Kidney (tissue), 14 donors: ENCODE results near the gene IGF1R. TPM values are rescaled to one million over a fixed set of nuclear protein-coding genes. Genes with fewer than 3 reads are reported as not detected.

ENCODE experiments used
- DNase-seq, 5 donors: peaks; one replicate each; pipeline ENCODE4 v3.0.0-alpha.2; 2013 to 2020
- FAIRE-seq: peaks from 2 replicates; lab custom pipeline; 2012; peaks lifted over from hg19 to GRCh38; lab: Jason Lieb, UNC
- H3K27ac ChIP-seq, 2 donors: one replicate each; pipeline ENCODE4 v1.7.0; 2013; ENCODE audit warnings: low read depth in 2 of 2, low read length in 2 of 2, inconsistent platforms in 1 of 2
- H3K27me3 ChIP-seq: one replicate; pipeline ENCODE4 v1.7.1; 2013; ENCODE audit warnings: low read length, inconsistent platforms; ENCODE audit not compliant: control insufficient read depth, insufficient read depth
- H3K36me3 ChIP-seq, 3 donors: one replicate each; pipeline versions ENCODE4 v1.7.0 to v1.7.1; 2013; ENCODE audit warnings: low read length in 3 of 3, control low read depth in 1 of 3, inconsistent platforms in 1 of 3; ENCODE audit not compliant: insufficient read depth in 3 of 3, control insufficient read depth in 2 of 3
- H3K4me1 ChIP-seq, 3 donors: one replicate each; pipeline versions ENCODE4 v1.7.0 to v1.7.1; 2013; ENCODE audit warnings: low read length in 3 of 3, inconsistent platforms in 1 of 3, low read depth in 1 of 3; ENCODE audit not compliant: control insufficient read depth in 2 of 3, insufficient read depth in 2 of 3
- H3K4me3 ChIP-seq, 3 donors: one replicate each; pipeline versions ENCODE4 v1.7.0 to v1.8.1; 2013; ENCODE audit warnings: low read length in 3 of 3, control low read depth in 1 of 3, inconsistent platforms in 1 of 3
- H3K9ac ChIP-seq, 3 donors: one replicate each; pipeline versions ENCODE4 v1.7.0 to v1.7.1; 2013; ENCODE audit warnings: low read length in 3 of 3, control low read depth in 1 of 3, inconsistent platforms in 1 of 3
- H3K9me3 ChIP-seq, 3 donors: one replicate each; pipeline versions ENCODE4 v1.7.0 to v1.7.1; 2013; ENCODE audit warnings: low read length in 3 of 3, control low read depth in 1 of 3, inconsistent platforms in 1 of 3; ENCODE audit not compliant: control insufficient read depth in 2 of 3, insufficient read depth in 1 of 3
- intact Hi-C: fragments of 100-400 bp; cut with DNase I; formaldehyde crosslinking; loops from one replicate; pipeline ENCODE4 v1.11.1; 2022
- polyA plus RNA-seq: library from polyadenylated mRNA; stranded (reverse); fragments of 350-450 nt; fragmentation: Illumina TruSeq; extraction: RNeasy Lipid Tissue Mini Kit (QIAGEN cat#74804); gene quantifications from one replicate; pipeline ENCODE4 v1.2.3, GENCODE V29; 2014; ENCODE audit warnings: low read depth, low replicate concordance; ENCODE audit not compliant: insufficient read depth
- total RNA-seq: library from RNA; stranded (reverse); fragmentation: NEBNext Ultra II Directional; extraction: Animal tissue kit (Norgen Biotek cat#: 25700); gene quantifications from one replicate; pipeline ENCODE4 v1.2.1, GENCODE V29; 2021
- TF ChIP-seq, protein P1 (sequence below): IDR thresholded peaks from 3 replicates; pipeline ENCODE4 v1.5.1; 2012; ENCODE audit warnings: mild to moderate bottlenecking, moderate library complexity, borderline replicate concordance; ENCODE audit not compliant: insufficient read depth; ENCODE audit errors: extremely low read depth
- donor health status: control.
- donor health status: control.
- donor health status: control.
- donor health status: control.
- donor health status: control.
- donor health status: DM: yes; HTN: yes; CAD: no.
- donor health status: Normal renal cell carcinoma (clear cell type).

IGF1R gene
- total and polyA plus RNA-seq, 2 donors from 2014 or later, result 6.5 to 73.2 TPM

DNA sequence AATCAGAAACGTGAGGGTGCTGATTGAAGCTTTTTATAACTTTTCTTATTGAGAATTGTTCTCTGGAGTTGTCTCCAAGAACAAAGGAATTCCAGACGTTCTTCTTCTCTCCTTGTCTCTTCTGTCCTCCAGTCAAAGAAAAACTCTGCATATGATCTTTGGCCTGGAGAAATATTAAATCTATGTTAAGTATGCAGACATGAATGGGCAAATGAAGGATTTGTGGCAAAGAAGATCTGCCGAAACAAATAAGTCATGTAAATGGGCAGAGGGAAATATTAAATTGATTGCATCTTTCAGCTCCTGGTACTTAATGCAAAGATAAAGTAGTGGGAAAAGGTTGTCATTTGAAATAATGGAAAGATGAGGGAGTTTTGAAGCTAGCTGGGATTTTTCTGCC, 74.9 kb downstream of the IGF1R start:
- Histone ChIP-seq H3K27me3 (no peaks in the 10 kb centered on the region), H3K4me1 (peaks cover 0 to 16% (median 14%) of the 10 kb centered on the region in 3 donors), H3K4me3 (no peak overlapping the region), H3K27ac (no peak overlapping the region), H3K9ac (no peak overlapping the region), H3K36me3 (no peaks in the 10 kb centered on the region), H3K9me3 (no peaks in the 10 kb centered on the region)
- DNase-seq, result no peak
- intact Hi-C loops, result no loop called here
- TF ChIP-seq, protein P1, sequence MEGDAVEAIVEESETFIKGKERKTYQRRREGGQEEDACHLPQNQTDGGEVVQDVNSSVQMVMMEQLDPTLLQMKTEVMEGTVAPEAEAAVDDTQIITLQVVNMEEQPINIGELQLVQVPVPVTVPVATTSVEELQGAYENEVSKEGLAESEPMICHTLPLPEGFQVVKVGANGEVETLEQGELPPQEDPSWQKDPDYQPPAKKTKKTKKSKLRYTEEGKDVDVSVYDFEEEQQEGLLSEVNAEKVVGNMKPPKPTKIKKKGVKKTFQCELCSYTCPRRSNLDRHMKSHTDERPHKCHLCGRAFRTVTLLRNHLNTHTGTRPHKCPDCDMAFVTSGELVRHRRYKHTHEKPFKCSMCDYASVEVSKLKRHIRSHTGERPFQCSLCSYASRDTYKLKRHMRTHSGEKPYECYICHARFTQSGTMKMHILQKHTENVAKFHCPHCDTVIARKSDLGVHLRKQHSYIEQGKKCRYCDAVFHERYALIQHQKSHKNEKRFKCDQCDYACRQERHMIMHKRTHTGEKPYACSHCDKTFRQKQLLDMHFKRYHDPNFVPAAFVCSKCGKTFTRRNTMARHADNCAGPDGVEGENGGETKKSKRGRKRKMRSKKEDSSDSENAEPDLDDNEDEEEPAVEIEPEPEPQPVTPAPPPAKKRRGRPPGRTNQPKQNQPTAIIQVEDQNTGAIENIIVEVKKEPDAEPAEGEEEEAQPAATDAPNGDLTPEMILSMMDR, result no peak
- FAIRE-seq, result no peak

DNA sequence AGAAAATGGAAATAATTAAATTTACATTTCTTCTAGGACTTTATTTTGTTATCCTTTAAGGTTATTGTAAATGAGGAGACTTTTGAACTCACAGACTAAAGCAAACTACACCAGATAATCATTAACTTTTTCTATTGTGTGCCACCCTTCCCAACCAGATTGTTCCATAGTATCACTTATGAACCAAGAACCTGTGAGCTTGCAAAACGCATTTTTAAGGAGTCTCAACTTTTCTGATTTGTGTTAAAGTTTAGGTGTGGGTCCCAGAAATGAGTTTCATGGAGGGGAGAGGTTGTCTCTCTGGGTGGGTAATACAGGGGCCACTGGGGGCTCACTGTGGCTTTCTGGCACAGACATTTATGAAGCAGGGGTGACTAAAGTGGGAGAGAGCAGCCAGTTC, 75.7 kb downstream of the IGF1R start:
- Histone ChIP-seq H3K9me3 (no peaks in the 10 kb centered on the region), H3K4me3 (peak overlapping the region in 1 of 3 donors; percentile 8), H3K36me3 (no peaks in the 10 kb centered on the region), H3K9ac (no peak overlapping the region), H3K27ac (peak overlapping the region in 1 of 2 donors; percentile 18), H3K4me1 (peaks cover 0 to 21% (median 18%) of the 10 kb centered on the region in 3 donors), H3K27me3 (no peaks in the 10 kb centered on the region)
- intact Hi-C loops, result no loop called here
- FAIRE-seq (no peak), DNase-seq (no peak)
- TF ChIP-seq, protein P1, result no peak

DNA sequence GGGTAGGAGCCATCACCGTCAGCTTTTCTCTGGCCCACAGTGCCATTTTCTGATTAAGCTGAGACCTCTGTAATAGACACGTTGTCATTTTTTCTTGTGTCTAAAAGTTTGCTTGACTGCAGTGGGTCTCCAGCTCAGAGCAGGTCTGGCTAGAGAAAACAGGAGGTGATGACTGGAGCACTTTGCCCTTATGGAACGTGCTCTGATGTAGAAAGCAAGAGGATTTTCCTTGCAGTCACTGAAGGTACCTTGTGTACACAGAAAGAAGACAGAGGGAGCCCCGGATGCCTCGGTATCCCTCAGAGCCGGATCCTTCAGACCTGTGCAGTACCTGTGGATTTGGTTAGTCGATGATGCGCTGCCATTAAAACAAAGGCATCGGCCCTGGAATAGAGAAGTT, 76.2 kb downstream of the IGF1R start:
- Histone ChIP-seq H3K27me3 (no peaks in the 10 kb centered on the region), H3K9me3 (no peaks in the 10 kb centered on the region), H3K4me3 (peak overlapping the region in 1 of 3 donors; percentile 8), H3K36me3 (no peaks in the 10 kb centered on the region), H3K4me1 (peaks cover 0 to 21% (median 19%) of the 10 kb centered on the region in 3 donors), H3K27ac (peak overlapping the region in 1 of 2 donors; percentile 46), H3K9ac (no peak overlapping the region)
- TF ChIP-seq, protein P1, result no peak
- intact Hi-C loops, result no loop called here
- DNase-seq (no peak), FAIRE-seq (no peak)

DNA sequence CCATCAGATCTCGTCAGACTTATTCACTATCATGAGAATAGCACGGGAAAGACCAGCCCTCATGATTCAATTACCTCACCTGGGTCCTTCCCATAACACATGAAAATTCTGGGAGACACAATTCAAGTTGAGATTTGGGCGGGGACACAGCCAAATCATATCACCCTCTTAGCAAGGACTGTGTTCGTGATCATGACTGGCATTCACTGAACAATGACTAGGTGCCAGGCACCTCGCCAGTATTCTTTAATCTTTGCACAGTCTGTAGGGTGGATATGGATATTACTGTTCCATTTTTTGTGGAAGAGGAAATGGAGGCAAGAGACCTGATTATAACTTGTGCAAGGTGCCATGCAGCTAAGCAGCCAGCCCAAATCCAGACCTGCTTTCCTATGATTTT, 77.5 kb downstream of the IGF1R start:
- no peaks in the 10 kb centered on the region for H3K27me3 ChIP-seq
- H3K9ac ChIP-seq, result no peak overlapping the region
- no peaks in the 10 kb centered on the region for H3K36me3 ChIP-seq
- H3K4me3 ChIP-seq, result no peak overlapping the region
- no peak overlapping the region for H3K27ac ChIP-seq
- FAIRE-seq, result no peak
- peaks cover 0 to 33% (median 25%) of the 10 kb centered on the region in 3 donors for H3K4me1 ChIP-seq
- TF ChIP-seq, protein P1, result no peak
- no peak for DNase-seq
- no peaks in the 10 kb centered on the region for H3K9me3 ChIP-seq
- intact Hi-C loops, result no loop called here
